CD4-positive, alpha-beta T cell treated with Interleukin-6 at 100 ng/mL for 8 hours (primary cell): ENCODE results near the gene NME4.
"Not testable (repeated sequence)": the region's sequence is repeated elsewhere in the genome, so short reads cannot be mapped to it uniquely, and the experiment has no call there.

Experiments used
- DNase-seq: peaks from one replicate; pipeline ENCODE4 v3.0.0-alpha.2; 2020; ENCODE audit warnings: mixed read lengths, low spot score

NME4 gene

DNA sequence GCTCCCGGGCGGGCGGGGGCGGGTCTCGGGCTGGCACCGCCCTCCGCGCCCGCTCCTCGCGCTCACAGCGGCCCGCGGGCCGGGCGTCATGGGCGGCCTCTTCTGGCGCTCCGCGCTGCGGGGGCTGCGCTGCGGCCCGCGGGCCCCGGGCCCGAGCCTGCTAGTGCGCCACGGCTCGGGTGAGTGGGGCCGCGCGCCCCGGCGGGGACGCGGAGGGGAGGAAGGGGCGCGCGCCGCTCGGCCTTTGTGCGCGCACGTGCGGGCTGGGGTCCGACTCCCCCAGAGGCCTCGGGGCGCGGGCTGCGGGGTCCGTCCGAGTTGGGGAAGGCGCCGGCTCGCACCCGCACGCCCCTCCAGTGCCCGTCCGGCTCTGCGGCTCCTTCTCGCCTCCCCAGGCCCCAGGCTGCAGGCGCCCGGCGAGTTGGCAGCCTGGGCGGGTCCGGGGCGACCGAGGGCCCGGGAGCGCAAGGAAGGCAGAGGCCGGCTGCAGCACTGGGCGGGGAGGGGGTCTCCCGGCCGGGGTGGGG, at the start of gene NME4:
Gene NME4, plus strand, starts transcription at position 65 of the 527 bp plus-strand sequence. Its CDS starts 24 bp downstream, at position 89.
- no peak for DNase-seq

- DNase-seq = no peak
These were observed 49.8 kb upstream of the NME4 start for GRCh38 chr16:347203-347602.

GRCh38 chr16:348495-348894, 48.5 kb upstream of the NME4 start:
- not testable (repeated sequence) for DNase-seq

DNA sequence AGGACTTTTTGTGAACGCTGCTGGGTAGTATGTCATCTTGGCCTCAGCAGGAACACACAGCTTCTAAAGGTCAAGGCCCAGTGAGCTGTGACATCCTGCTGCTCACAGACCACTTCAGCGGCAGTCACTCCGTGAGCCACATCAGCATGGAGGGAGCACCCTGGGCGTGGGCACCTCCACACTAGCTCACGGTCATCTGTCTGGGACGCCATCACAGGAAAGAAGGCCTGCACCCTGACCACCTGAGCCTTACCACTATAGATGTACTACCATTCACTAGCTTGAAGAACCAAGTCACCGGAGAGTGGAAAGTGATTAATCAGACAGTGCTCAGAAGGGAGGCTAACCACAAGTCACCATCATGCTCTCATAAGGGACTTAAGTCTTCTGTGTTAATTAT, 47.8 kb upstream of the NME4 start:
- DNase-seq = no peak

DNA sequence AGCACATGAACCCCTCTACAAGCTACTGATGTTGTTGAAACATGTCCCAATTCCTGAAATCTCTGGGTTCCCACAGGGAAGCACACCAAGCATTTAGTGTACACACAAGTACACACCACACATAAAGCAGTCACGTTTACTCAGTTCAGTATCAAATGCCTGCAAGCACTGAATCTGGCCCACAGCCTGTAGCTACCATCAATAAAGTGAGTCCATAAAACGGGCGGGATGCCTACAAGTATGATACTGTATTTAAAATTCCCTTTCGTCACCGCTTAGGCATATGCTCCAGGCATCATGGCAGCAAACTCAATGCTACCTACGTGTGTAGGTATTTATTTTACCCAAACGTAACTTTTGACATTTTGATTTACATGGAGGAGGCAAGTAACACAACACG, 46.8 kb upstream of the NME4 start:
- no peak for DNase-seq

DNA sequence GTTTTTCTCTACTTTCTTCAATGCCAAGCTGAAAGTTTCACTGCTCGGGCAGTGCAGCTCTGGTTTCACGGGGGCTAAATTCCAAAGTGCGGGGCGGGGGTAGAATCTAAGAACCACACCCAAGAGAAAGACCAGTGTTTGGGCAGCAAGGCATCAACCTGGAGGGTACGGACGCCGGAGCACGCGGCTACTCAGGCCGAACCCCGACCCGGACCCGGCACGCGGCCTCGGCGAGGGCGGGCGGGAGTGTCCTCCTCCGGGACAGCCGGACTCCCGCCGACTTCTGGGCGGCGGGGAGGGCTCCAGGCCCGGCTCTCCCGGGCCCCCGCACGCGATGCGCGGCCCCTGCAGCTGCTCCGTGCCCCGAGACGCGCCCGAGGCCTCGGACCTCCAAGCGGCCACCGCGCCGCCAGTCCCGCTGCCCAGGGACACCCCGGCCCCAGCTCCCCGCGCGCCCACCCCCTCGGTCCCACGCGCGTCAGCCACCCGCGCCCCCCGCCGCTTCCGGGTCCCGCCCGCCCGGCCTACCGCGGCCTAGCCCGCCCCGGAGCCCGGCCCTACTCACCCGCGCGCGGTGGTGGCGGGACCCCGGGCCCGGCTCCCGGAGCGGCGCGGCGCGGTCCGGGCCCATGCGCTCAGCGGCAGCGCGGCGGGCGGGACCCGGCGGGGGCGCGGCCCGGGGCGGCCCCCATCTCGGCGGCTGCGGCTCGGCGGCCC, 45.0 kb upstream of the NME4 start:
- DNase-seq = no peak

GRCh38 chr16:352547-353403, 44.2 kb upstream of the NME4 start, which contains the start of gene AXIN1:
AXIN1 (minus strand) TSS chr16:352723; CDS start chr16:347025, 5,698 bp downstream.
- DNase-seq = peak; percentile 100

DNA sequence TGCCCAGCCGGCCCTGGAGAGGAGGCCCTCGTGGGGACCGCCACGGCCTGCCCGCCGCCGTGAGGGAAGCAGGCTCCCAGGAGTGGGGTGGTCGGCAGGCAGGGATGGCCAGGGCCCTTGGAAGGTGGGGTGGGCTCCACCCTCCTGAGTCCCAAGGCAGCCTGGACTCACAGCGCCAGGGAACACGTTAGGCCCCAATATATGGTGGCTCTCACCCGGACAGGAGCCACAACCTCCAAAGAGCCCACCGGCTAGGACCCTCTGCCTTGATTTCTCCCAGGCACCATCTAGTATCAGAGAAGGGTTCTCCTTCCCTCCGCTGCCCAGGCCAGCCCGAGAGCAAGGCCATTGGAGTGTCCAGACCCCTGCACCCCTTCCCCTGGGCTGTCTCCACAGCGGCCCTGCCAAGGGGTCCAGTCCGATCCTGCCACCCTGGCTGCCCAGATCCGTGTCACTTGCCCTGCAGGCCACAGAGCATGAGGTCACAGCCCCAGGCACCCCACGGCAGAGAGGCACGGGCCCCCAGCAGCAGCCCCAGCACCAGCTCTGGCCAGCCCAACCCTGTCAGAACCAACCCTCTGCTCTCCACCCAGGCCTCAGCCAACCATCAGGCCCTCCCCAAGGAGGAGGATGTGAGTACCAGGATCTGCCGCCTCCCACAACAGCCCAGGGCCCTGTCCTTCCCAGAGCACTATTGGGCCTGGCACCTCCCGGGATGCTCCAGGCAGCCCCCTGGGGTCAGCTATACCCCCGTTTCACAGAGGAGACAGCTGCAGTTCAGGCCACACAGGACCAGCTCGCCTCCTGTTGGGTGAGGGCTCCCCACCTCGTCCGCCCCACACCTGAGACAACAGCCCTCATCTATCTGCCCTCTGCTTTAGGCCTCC, 43.4 kb upstream of the NME4 start:
- no peak for DNase-seq

GRCh38 chr16:354291-354881, 42.6 kb upstream of the NME4 start:
- DNase-seq = no peak

GRCh38 chr16:354971-355461, 42.0 kb upstream of the NME4 start:
- DNase-seq = peak; percentile 45

GRCh38 chr16:356741-357140, 40.3 kb upstream of the NME4 start:
- no peak for DNase-seq

DNA sequence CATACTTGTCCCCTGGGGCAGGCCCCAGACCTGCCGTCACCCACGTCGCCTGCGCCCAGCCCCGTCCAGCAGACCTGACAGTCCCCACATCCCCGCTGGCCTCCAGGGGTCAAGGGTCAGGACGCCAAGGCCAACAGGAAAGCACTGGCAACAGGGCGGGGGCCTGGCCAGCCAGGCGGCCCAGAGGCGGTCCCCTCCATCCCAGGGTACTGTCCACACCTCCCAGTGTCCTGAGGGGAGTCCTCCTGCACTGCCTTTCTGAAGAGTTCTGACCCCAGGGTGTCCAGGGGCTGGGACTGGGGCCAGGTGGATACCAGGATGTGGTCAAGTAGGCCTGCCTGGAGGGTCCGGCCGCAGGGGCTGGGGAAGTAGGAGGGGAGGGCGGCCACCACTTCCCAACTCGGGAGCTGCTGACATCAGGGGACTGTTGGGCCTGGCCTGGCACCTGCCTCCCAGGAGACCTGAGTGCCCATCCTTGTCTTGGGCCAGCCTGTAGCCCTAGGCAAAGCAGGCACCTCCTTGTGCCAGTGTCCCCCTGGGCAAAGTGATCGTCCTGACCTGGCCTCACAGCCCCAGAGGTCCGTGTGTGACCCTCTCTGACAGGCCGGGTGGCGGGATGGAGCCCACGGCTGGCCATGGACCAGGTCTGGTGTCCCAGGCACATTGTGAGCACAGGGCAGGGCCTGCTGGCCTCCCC, 37.8 kb upstream of the NME4 start:
- no peak for DNase-seq

- DNase-seq = no peak
These were observed 36.9 kb upstream of the NME4 start for GRCh38 chr16:359871-360697.

- DNase-seq = no peak
These were observed 36.2 kb upstream of the NME4 start for GRCh38 chr16:360698-361336.

- DNase-seq = no peak
These were observed 35.6 kb upstream of the NME4 start for GRCh38 chr16:361341-361871.

GRCh38 chr16:361872-362701, 34.9 kb upstream of the NME4 start:
- peak; percentile 77 for DNase-seq

DNA sequence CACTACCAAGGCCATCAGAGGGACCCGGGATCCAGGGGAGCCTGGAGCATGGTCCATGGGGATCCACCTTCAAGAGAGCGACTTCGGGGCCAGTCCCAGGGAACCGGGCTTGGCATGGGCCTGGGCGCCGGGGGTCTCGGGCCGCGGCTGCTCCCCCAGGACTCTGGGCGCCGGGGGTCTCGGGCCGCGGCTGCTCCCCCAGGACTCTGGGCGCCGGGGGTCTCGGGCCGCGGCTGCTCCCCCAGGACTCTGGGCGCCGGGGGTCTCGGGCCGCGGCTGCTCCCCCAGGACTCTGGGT, 34.3 kb upstream of the NME4 start:
- not testable (repeated sequence) for DNase-seq

GRCh38 chr16:363110-363765, 33.8 kb upstream of the NME4 start:
- no peak for DNase-seq
